ENCODE measurements around the gene MRTFB.

DNA sequence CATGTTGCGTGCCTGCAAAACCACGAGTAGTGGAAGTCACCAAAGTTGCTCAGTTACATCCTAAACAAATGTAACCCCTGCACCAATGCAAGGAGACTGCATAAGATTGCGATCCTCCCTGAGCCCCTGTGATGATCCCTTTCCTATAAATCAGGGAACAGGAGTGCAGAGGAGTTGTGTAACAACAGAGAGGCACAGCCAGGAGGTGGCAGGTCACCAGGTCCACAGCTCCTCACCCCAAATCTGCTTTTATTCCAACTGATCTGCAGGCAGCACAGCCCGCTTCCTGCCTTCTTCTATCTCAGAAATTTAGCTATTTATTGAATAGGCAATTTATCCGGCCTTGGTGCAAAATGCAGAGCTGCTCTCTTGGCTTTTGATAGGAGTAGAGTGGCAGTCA lies 36.0 kb upstream of the MRTFB start:
- TF ChIP-seq, protein P1, sequence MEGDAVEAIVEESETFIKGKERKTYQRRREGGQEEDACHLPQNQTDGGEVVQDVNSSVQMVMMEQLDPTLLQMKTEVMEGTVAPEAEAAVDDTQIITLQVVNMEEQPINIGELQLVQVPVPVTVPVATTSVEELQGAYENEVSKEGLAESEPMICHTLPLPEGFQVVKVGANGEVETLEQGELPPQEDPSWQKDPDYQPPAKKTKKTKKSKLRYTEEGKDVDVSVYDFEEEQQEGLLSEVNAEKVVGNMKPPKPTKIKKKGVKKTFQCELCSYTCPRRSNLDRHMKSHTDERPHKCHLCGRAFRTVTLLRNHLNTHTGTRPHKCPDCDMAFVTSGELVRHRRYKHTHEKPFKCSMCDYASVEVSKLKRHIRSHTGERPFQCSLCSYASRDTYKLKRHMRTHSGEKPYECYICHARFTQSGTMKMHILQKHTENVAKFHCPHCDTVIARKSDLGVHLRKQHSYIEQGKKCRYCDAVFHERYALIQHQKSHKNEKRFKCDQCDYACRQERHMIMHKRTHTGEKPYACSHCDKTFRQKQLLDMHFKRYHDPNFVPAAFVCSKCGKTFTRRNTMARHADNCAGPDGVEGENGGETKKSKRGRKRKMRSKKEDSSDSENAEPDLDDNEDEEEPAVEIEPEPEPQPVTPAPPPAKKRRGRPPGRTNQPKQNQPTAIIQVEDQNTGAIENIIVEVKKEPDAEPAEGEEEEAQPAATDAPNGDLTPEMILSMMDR (IDR thresholded peaks at IDR 0.05 in 4 of 5, conservative IDR thresholded peaks at IDR 0.05 in 1 of 5), result no peak
- TF ChIP-seq POLR2A (IDR thresholded peaks at IDR 0.05), result no peak

Measured in gastrocnemius medialis (tissue), 4 donors.